Fibroblast of lung (primary cell): ENCODE results near the gene SLC7A5. TPM values are rescaled to one million over a fixed set of nuclear protein-coding genes. Genes with fewer than 3 reads are reported as not detected.

Experiments
- DNase-seq, 2 donors: peaks; one replicate each; pipeline versions ENCODE4 v3.0.0 to v3.0.0-alpha.2; 2010; ENCODE audit warnings: low read depth in 2 of 2
- H2AFZ ChIP-seq: 2 replicates; pipeline ENCODE4 v1.5.1; 2012; ENCODE audit warnings: low read length, control low read depth, inconsistent platforms
- H3K27ac ChIP-seq: 2 replicates; pipeline ENCODE4 v1.5.1; 2011; ENCODE audit warnings: low read length, control low read depth; ENCODE audit not compliant: insufficient read depth
- H3K27me3 ChIP-seq: 2 replicates; pipeline ENCODE4 v1.5.1; 2011; ENCODE audit warnings: mild to moderate bottlenecking, low read length; ENCODE audit not compliant: control insufficient read depth, insufficient read depth
- H3K36me3 ChIP-seq: 2 replicates; pipeline ENCODE4 v1.5.1; 2011; ENCODE audit warnings: low read length; ENCODE audit not compliant: control insufficient read depth, insufficient read depth
- H3K4me1 ChIP-seq: 2 replicates; pipeline ENCODE4 v1.5.1; 2011; ENCODE audit warnings: low read length; ENCODE audit not compliant: control insufficient read depth, insufficient read depth; ENCODE audit errors: extremely low read depth
- H3K4me2 ChIP-seq: 2 replicates; pipeline ENCODE4 v1.5.1; 2011; ENCODE audit warnings: low read length, control low read depth; ENCODE audit not compliant: insufficient read depth; ENCODE audit errors: extremely low read depth
- H3K4me3 ChIP-seq, 4 experiments: fragments of 200-600 bp in 1 of 4; sonication (generic) in 1 of 4; replicated peaks in 1 of 4; 2 replicates each; pipeline ENCODE4 v1.5.1; 2011 to 2016; ENCODE audit warnings: low read length in 4 of 4, low read depth in 3 of 4, mild to moderate bottlenecking in 3 of 4, control low read depth in 2 of 4, inconsistent platforms in 1 of 4, mixed read lengths in 1 of 4; ENCODE audit not compliant: insufficient read depth in 1 of 4; ENCODE audit errors: control extremely low read depth in 1 of 4
- H3K79me2 ChIP-seq: 2 replicates; pipeline ENCODE4 v1.5.1; 2012; ENCODE audit warnings: mild to moderate bottlenecking, low read length, inconsistent platforms; ENCODE audit not compliant: control insufficient read depth, insufficient read depth
- H3K9ac ChIP-seq: 2 replicates; pipeline ENCODE4 v1.5.1; 2011; ENCODE audit warnings: mild to moderate bottlenecking, low read length, control low read depth; ENCODE audit not compliant: insufficient read depth
- H3K9me3 ChIP-seq: 2 replicates; pipeline ENCODE4 v1.5.1; 2012; ENCODE audit warnings: low read depth, low read length; ENCODE audit not compliant: control insufficient read depth, insufficient read depth
- H4K20me1 ChIP-seq: 2 replicates; pipeline ENCODE4 v1.5.1; 2011; ENCODE audit warnings: low read length; ENCODE audit not compliant: control insufficient read depth, insufficient read depth; ENCODE audit errors: extremely low read depth
- CTCF ChIP-seq, 2 donors: IDR thresholded peaks in 1 of 2; conservative IDR thresholded peaks in 1 of 2; 1 replicate in 1 of 2; 2 replicates in 1 of 2; pipeline ENCODE4 v1.5.1; 2011 to 2012; ENCODE audit warnings: low read length in 2 of 2, control low read depth in 1 of 2, inconsistent platforms in 1 of 2, low read depth in 1 of 2, mild to moderate bottlenecking in 1 of 2
- EZH2 ChIP-seq: IDR thresholded peaks from 2 replicates; pipeline ENCODE4 v1.5.1; 2012; ENCODE audit warnings: low read length, control low read depth, mild to moderate bottlenecking; ENCODE audit errors: missing control alignments
- polyA plus RNA-seq, 2 donors: library from polyadenylated mRNA; depleted of rRNA in 1 of 2; stranded (reverse) in 1 of 2; unstranded in 1 of 2; fragments of >200 nt; gene quantifications; 2 replicates each; pipeline ENCODE4 v1.2.1, GENCODE V29; 2011 to 2012; ENCODE audit warnings: missing spikeins in 1 of 2
- total RNA-seq: library from RNA; depleted of rRNA; stranded (reverse); fragments of >200 nt; gene quantifications from 2 replicates; pipeline ENCODE4 v1.2.1, GENCODE V29; 2014

The SLC7A5 gene
- total and polyA plus RNA-seq, 2 donors (not counting 1 experiment from before 2014, with no cell fraction given): 5.2 to 38.3 TPM

- no peak overlapping the region for H3K9ac ChIP-seq
- no peaks in the 10 kb centered on the region for H3K79me2 ChIP-seq
- no peak overlapping the region for H3K4me3 ChIP-seq
- DNase-seq: no peak
- no peak overlapping the region for H2AFZ ChIP-seq
- peaks cover 9% of the 10 kb centered on the region for H3K36me3 ChIP-seq
- peaks cover 4% of the 10 kb centered on the region for H3K4me1 ChIP-seq
- H3K9me3 ChIP-seq: no peaks in the 10 kb centered on the region
- no peak overlapping the region for H3K27ac ChIP-seq
- H4K20me1 ChIP-seq: no peaks in the 10 kb centered on the region
- H3K4me2 ChIP-seq: no peak overlapping the region
- no peaks in the 10 kb centered on the region for H3K27me3 ChIP-seq
- no peak for TF ChIP-seq EZH2
- no peak for TF ChIP-seq CTCF (conservative IDR thresholded peaks at IDR 0.05 in 1 of 2, IDR thresholded peaks at IDR 0.05 in 1 of 2; ENCODE audit: low read depth in 1 of 2, low read length in 2 of 2)
Observed at GRCh38 chr16:87835882-87836331, 33.4 kb downstream of the SLC7A5 start.

GRCh38 chr16:87834668-87835473, 34.4 kb downstream of the SLC7A5 start:
- no peak overlapping the region for H3K4me2 ChIP-seq
- H3K4me3 ChIP-seq: no peak overlapping the region
- no peaks in the 10 kb centered on the region for H4K20me1 ChIP-seq
- H3K27ac ChIP-seq: no peak overlapping the region
- H3K9me3 ChIP-seq: no peaks in the 10 kb centered on the region
- no peak overlapping the region for H2AFZ ChIP-seq
- no peaks in the 10 kb centered on the region for H3K79me2 ChIP-seq
- peak; percentile 35 to 75 for DNase-seq
- H3K4me1 ChIP-seq: peaks cover 4% of the 10 kb centered on the region
- H3K9ac ChIP-seq: no peak overlapping the region
- H3K27me3 ChIP-seq: no peaks in the 10 kb centered on the region
- H3K36me3 ChIP-seq: peaks cover 9% of the 10 kb centered on the region
- no peak for TF ChIP-seq CTCF (conservative IDR thresholded peaks at IDR 0.05 in 1 of 2, IDR thresholded peaks at IDR 0.05 in 1 of 2; ENCODE audit: low read depth in 1 of 2, low read length in 2 of 2)
- no peak for TF ChIP-seq EZH2

- H2AFZ ChIP-seq: no peak overlapping the region
- DNase-seq: no peak
- peaks cover 4% of the 10 kb centered on the region for H3K4me1 ChIP-seq
- peaks cover 9% of the 10 kb centered on the region for H3K36me3 ChIP-seq
- H3K27me3 ChIP-seq: no peaks in the 10 kb centered on the region
- no peaks in the 10 kb centered on the region for H3K9me3 ChIP-seq
- no peak overlapping the region for H3K9ac ChIP-seq
- no peak overlapping the region for H3K4me3 ChIP-seq
- no peaks in the 10 kb centered on the region for H4K20me1 ChIP-seq
- no peaks in the 10 kb centered on the region for H3K79me2 ChIP-seq
- TF ChIP-seq CTCF (conservative IDR thresholded peaks at IDR 0.05 in 1 of 2, IDR thresholded peaks at IDR 0.05 in 1 of 2; ENCODE audit: low read depth in 1 of 2, low read length in 2 of 2) (no peak), EZH2 (no peak)
- H3K4me2 ChIP-seq: no peak overlapping the region
- no peak overlapping the region for H3K27ac ChIP-seq
Observed at GRCh38 chr16:87834005-87834667, 35.2 kb downstream of the SLC7A5 start.
